Measurements from ENCODE around the gene GFRA4.

Gene GFRA4

GRCh38 chr20:3670945-3671344 is 7.7 kb upstream of the GFRA4 start:
- TF ChIP-seq EZH2 (IDR thresholded peaks at IDR 0.05; ENCODE audit: borderline replicate concordance, low read depth, low read length, severe bottlenecking) = no peak
- TF ChIP-seq CTCF (IDR thresholded peaks at IDR 0.05; ENCODE audit: borderline replicate concordance, extremely low read depth, low read length, poor library complexity, severe bottlenecking) = no peak
- H3K27ac ChIP-seq (ENCODE audit: low read length) = no peak overlapping the region
- no peaks in the 10 kb centered on the region for H3K4me1 ChIP-seq (ENCODE audit: insufficient read depth, low read length)

GRCh38 chr20:3670511-3670910 is 7.3 kb upstream of the GFRA4 start:
- Histone ChIP-seq H3K36me3 (ENCODE audit: insufficient read depth, low read length) (no peaks in the 10 kb centered on the region), H3K4me3 (ENCODE audit: low read depth in 1 of 2, low read length in 2 of 2) (no peak overlapping the region), H3K4me1 (ENCODE audit: insufficient read depth, low read length) (no peaks in the 10 kb centered on the region), H2AFZ (ENCODE audit: low read depth, low read length) (no peak overlapping the region), H3K27me3 (ENCODE audit: insufficient read depth, low read length, poor library complexity) (peaks cover 4% of the 10 kb centered on the region), H3K79me2 (ENCODE audit: insufficient read depth, low read length) (no peaks in the 10 kb centered on the region), H4K20me1 (ENCODE audit: insufficient read depth, low read length) (peaks cover 25% of the 10 kb centered on the region), H3K4me2 (ENCODE audit: insufficient read depth, low read length) (no peak overlapping the region), H3K27ac (ENCODE audit: low read length) (no peak overlapping the region), H3K9ac (ENCODE audit: low read depth, low read length) (no peak overlapping the region), H3K9me3 (ENCODE audit: insufficient read depth, low read length, severe bottlenecking) (no peaks in the 10 kb centered on the region)
- no peak for TF ChIP-seq EZH2 (IDR thresholded peaks at IDR 0.05; ENCODE audit: borderline replicate concordance, low read depth, low read length, severe bottlenecking)
- peak; percentile 27 for TF ChIP-seq CTCF (IDR thresholded peaks at IDR 0.05; ENCODE audit: borderline replicate concordance, extremely low read depth, low read length, poor library complexity, severe bottlenecking)
- ATAC-seq (ENCODE audit: insufficient read depth, low read depth) = peak; percentile 17; the same call in 1 of the 3 replicates
- DNase-seq = no peak

More at GRCh38 chr20:3670945-3671344, 7.7 kb upstream of the GFRA4 start:
- no peak overlapping the region for H3K4me2 ChIP-seq (ENCODE audit: insufficient read depth, low read length)
- H4K20me1 ChIP-seq (ENCODE audit: insufficient read depth, low read length) = peaks cover 25% of the 10 kb centered on the region
- no peak overlapping the region for H3K9ac ChIP-seq (ENCODE audit: low read depth, low read length)
- no peaks in the 10 kb centered on the region for H3K9me3 ChIP-seq (ENCODE audit: insufficient read depth, low read length, severe bottlenecking)
- no peaks in the 10 kb centered on the region for H3K79me2 ChIP-seq (ENCODE audit: insufficient read depth, low read length)
- no peak overlapping the region for H3K4me3 ChIP-seq (ENCODE audit: low read depth in 1 of 2, low read length in 2 of 2)
- no peak overlapping the region for H2AFZ ChIP-seq (ENCODE audit: low read depth, low read length)
- peaks cover 4% of the 10 kb centered on the region for H3K27me3 ChIP-seq (ENCODE audit: insufficient read depth, low read length, poor library complexity)
- DNase-seq (no peak), ATAC-seq (ENCODE audit: insufficient read depth, low read depth) (no peak; the same call in 2 of the 3 replicates)
- H3K36me3 ChIP-seq (ENCODE audit: insufficient read depth, low read length) = no peaks in the 10 kb centered on the region

- Histone ChIP-seq H2AFZ (ENCODE audit: low read depth, low read length) (no peak overlapping the region), H3K36me3 (ENCODE audit: insufficient read depth, low read length) (no peaks in the 10 kb centered on the region), H3K9me3 (ENCODE audit: insufficient read depth, low read length, severe bottlenecking) (no peaks in the 10 kb centered on the region), H3K27me3 (ENCODE audit: insufficient read depth, low read length, poor library complexity) (peaks cover 4% of the 10 kb centered on the region), H3K79me2 (ENCODE audit: insufficient read depth, low read length) (no peaks in the 10 kb centered on the region), H3K9ac (ENCODE audit: low read depth, low read length) (no peak overlapping the region), H3K4me2 (ENCODE audit: insufficient read depth, low read length) (no peak overlapping the region), H3K4me3 (ENCODE audit: low read depth in 1 of 2, low read length in 2 of 2) (no peak overlapping the region), H4K20me1 (ENCODE audit: insufficient read depth, low read length) (peaks cover 22% of the 10 kb centered on the region), H3K4me1 (ENCODE audit: insufficient read depth, low read length) (no peaks in the 10 kb centered on the region), H3K27ac (ENCODE audit: low read length) (no peak overlapping the region)
- no peak for DNase-seq
- ATAC-seq (ENCODE audit: insufficient read depth, low read depth) = no peak
- TF ChIP-seq CTCF (IDR thresholded peaks at IDR 0.05; ENCODE audit: borderline replicate concordance, extremely low read depth, low read length, poor library complexity, severe bottlenecking) (no peak), EZH2 (IDR thresholded peaks at IDR 0.05; ENCODE audit: borderline replicate concordance, low read depth, low read length, severe bottlenecking) (no peak)
These were observed 6.6 kb upstream of the GFRA4 start for GRCh38 chr20:3669710-3670367.

Data from DND-41 (cell line).